ENCODE measurements around the gene SLC12A7.
"Not testable (repeated sequence)": the region's sequence is repeated elsewhere in the genome, so short reads cannot be mapped to it uniquely, and the experiment has no call there.

SLC12A7 gene

DNA sequence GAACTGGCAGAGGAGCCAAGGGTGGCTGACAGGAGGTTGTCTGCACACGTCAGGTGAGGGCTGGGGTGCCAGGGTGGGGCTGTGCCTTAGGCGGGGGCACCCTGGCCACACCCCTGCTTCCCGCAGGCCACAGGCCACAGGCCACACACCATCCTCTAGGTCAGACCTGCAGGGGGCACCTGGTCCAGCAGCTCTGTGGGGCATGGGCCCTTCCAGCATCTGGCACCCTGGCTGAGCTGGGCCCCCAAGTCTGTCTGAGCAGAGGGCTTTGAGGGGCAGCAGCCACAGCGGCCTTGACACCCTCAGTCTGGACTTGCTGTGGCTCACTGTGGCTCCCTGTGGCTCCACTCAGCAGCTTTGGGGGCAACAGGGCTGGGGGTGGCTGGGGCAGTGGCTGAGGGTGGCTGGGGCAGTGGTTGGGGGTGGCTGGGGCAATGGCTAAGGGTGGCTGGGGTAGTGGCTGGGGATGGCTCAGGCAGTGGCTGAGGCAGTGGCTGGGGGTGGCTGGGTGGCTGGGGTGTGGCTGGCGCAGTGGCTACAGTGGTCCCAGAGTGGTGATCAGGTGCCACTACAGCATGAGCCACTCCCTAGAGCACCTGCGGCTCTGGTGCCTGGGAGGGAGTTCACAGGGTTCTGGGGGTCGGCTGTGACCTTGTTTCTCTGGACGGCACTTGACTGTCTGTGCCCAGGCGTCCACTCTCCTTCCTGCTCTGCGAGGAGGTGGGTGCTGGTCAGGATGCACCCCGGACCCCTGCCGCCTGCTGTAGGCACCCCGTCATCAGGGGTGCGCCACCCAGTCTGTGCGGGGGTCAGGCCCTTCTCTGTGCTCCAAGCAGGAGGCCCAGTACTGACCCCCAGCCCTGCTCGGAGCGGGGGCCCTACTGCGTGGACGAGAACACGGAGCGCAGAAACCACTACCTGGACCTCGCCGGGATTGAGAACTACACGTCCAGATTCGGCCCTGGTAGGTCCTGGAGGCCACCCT, 76.2 kb downstream of the SLC12A7 start:
- DNase-seq (ENCODE audit: low read depth): no peak

GRCh38 chr5:1034986-1035385, 76.9 kb downstream of the SLC12A7 start:
- no peak for DNase-seq (ENCODE audit: low read depth)

DNA sequence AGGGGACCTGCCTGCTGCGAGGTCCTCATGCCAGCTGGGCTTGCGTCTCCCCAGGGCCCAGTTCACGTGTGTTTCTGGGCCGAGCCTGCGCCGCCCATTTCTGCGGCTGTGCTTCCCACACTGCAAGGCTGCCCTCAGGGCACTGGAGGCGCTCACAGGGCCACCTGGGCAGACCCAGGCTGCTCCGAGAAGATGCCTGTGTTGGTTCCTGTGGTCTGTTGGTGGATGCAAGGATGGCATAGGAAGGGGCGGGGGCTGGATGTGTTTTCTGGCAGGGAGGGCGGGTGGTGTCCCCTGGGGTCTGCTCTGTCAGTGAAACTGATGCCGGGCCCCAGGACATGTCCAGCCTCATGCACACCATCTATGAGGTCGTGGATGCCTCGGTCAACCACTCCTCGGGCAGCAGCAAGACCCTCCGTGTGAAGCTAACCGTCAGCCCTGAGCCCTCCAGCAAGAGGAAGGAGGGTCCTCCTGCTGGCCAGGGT, 77.4 kb downstream of the SLC12A7 start:
- no peak for DNase-seq (ENCODE audit: low read depth)

DNA sequence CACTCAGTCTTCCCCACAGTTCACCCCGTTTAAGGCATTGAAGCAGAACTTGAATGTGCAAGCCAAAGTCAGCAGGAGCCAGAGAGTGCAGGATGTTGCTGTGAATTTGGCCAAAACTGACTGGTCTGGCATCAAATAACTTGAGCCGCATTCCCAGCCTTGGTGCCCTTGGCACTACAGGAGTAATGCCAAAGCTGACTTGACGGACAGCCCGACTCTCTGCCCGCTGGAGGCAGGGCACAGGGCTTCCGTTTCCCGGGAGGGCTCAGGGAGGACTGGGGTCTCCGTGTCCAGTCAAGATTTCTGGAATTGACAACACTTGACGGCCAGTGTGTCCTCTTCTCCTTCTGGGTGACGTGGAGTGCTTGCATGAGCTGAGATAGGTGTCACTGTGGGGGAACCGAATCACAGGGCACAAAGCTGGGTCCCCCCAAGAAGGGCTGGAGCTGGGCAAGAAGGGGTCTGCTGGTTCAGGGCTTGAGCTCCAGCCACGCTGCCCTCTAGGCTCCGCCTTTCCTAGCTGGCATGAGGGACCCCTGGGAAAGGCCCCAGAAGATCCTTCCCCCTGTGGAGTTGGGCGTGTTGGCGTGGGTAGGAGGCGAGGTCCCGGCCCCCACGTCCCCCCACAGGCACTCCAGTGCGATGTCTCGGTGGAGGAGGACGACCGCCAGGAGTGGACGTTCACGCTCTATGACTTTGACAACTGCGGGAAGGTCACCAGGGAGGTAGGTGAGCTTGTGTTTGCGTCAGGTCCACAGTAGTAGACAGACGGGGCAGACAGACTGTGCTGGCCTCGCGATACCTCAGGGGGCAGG, 78.0 kb downstream of the SLC12A7 start:
- no peak for DNase-seq (ENCODE audit: low read depth)

DNA sequence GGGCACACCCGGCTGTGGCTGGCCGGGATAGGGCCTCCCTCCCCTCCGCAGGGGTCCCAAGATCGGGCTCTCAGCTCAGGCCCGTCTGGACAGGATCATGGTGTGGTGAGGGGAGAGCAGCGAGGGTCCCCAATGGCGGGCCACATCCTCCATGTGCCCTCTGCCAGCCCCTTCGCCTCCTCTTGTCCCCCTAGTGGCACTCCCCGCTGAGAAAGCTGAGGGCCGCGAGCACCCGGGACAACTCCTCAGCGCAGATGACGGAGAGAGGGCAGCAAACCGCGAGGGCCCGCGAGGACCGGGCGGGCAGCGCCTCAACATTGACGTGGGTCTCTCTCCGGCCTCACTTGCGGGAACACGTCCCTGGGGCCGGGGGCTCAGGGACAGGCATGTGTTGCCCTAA, 78.7 kb downstream of the SLC12A7 start:
- no peak for DNase-seq (ENCODE audit: low read depth)

DNA sequence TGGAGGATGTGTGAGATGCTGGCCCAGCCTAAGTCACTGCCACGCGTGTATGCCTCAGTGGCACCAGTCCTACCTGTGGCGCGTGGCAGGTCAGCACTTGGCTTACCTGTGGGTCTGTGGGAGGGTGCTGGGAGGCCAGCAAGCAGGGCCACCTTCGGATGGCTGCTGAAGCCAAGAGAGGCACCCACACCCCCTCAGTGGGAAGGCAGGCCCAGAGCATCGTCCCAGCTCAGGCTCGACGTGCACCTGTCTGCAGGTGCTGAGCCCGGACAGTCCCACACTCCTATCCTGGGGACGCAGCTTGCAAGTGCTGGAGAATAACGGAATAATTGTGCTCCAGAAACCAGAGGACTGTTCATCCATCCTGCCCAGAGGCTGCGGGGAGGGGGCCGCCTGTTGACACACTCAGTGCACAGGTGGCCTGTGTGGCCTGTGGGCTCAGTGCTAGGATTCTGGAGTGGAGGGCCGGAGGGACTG, 79.3 kb downstream of the SLC12A7 start:
- no peak for DNase-seq (ENCODE audit: low read depth)

DNA sequence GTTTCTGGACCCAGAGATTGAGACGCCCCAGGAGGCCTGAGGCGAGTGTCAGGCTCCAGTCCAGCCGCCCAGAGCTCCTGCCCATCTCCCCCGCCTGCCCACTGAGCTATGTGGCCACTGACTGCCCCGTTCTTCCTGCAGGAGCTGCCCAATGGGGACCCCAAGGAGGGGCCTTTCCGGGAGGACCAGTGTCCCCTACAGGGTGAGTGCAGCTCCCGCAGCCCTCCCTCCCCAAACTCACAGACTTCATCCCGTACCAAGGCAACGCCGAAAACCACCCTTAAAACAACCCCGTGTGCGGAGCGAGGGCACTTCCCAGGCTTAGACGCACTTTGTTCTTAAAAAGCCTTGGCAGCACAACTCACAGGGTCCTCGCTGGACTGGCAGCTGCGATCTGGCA, 79.9 kb downstream of the SLC12A7 start:
- no peak for DNase-seq (ENCODE audit: low read depth)

- no peak for DNase-seq (ENCODE audit: low read depth)
Observed at GRCh38 chr5:1031306-1031959, 80.4 kb downstream of the SLC12A7 start.

GRCh38 chr5:1030801-1031271, 81.0 kb downstream of the SLC12A7 start:
- no peak for DNase-seq (ENCODE audit: low read depth)

GRCh38 chr5:1029945-1030625, 81.8 kb downstream of the SLC12A7 start:
- no peak for DNase-seq (ENCODE audit: low read depth)

GRCh38 chr5:1029282-1029944, 82.5 kb downstream of the SLC12A7 start:
- DNase-seq (ENCODE audit: low read depth): no peak

DNA sequence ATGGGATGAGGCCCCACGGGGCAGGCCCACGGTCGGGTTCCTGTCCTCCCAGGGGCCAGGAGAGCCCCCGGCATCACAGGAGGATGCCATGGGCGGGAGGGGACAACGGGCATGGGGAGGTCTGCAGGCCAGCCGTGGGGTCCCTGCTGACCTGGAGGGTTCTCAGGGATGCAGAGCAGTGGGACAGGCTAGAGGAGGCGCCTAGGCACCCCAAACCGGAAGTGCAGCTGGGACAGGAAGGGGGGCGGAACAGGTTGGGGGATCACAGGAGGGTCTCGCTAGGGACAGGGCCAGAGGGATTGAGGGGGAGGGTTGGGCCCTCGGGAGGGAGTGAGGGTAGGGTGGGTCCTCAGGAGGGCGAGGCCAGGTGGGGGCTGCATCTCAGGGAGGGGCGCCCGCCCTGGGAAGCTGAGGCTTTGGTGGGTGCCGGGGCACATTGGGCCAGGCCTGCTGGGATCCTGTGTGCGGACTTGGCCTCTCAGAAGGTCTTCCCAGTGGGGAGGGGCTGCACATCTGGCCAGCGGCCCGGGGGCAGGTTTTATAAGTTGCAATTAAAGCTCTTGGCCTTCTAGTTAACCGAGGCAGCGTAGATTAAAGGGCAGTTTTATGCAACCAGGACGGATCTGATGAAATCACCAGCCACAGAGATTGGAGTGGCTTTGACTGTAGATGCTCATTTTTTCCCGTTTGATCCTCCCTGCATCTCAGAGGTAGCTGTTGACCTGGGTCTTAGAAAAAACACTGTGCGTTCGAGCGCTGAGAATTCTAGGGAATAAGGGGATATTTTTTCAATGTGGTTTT, 83.2 kb downstream of the SLC12A7 start:
- no peak for DNase-seq (ENCODE audit: low read depth)

GRCh38 chr5:1027631-1028441, 84.0 kb downstream of the SLC12A7 start:
- no peak for DNase-seq (ENCODE audit: low read depth)

- no peak for DNase-seq (ENCODE audit: low read depth)
Observed at GRCh38 chr5:1026700-1027621, 84.9 kb downstream of the SLC12A7 start.

DNA sequence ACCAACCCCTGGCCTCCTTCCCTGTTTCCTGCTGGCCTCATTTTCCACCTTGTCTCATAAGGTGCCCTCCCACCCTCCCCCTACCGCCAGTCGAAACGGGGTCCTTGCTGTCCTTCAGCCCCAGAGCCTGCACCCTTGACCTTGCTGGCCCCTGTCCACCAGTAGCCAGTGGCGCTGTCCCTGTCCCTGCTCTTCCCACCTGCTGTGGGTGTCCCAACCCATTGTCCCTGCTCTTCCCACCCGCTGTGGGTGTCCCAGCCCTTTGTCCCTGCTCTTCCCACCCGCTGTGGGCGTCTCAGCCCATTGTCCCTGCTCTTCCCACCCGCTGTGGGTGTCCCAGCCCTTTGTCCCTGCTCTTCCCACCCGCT, 89.9 kb downstream of the SLC12A7 start:
- not testable (repeated sequence) for DNase-seq (ENCODE audit: low read depth)

- no peak for DNase-seq (ENCODE audit: low read depth)
Observed at GRCh38 chr5:1021136-1021968, 90.5 kb downstream of the SLC12A7 start.

DNA sequence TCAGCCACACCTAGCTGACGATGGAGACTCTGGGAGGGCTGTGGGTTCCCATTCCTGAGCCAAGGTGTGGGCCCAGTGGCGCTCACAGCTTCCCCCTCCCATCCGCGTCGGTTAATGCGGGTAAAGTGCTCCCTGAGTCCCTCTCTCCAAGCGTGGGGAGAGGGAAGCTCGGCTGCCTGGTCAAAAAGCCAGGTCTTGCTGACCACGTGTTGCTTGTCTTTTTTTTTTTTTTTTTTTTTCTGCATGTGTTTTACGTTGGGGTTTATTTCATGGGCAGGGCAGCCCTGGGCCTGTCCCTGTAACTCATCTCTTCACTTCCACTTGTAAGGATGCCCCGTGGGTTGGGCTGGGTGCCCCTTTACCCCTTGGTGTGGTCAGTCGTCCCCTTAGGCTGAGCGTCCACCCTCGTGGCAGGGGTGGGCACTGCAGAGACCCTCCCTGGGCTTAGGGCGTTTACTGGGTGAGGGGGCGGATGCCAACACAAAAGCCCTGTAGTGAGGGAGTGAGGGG, 91.4 kb downstream of the SLC12A7 start:
- no peak for DNase-seq (ENCODE audit: low read depth)

Measured in non-pigmented ciliary epithelial cell (primary cell).